A673 (cell line): ENCODE measurements around the gene TBXA2R. TPM values are rescaled to one million over a fixed set of nuclear protein-coding genes. Genes with fewer than 3 reads are reported as not detected.

Experiments
- BruUV-seq: library from RNA; stranded (reverse); fragments of 400-500 nt; replicated peaks from 2 replicates; lab custom pipeline; 2021; lab: Mats Ljungman, UMichigan
- CTCF ChIA-PET: fragments of 300-600 bp; sonication (Branson Sonifier 250); formaldehyde crosslinking; loops from one replicate; lab custom pipeline; 2022; ENCODE audit warnings: antibody characterized with exemption; lab: Charles Lee
- POLR2A ChIA-PET: fragments of 300-600 bp; sonication (Branson Sonifier 250); formaldehyde crosslinking; loops from one replicate; lab custom pipeline; 2022; ENCODE audit warnings: antibody characterized with exemption; ENCODE audit not compliant: low non-redundant PET; lab: Charles Lee
- DNase-seq: peaks from one replicate; pipeline ENCODE4 v3.0.0-alpha.2; 2015; ENCODE audit warnings: low spot score
- H3K27ac ChIP-seq: fragments of 200-600 bp; sonication (generic); 2 replicates; pipeline ENCODE4 v1.5.1; 2016; ENCODE audit warnings: mixed run types, low read depth, mild to moderate bottlenecking, mixed read lengths, antibody characterized with exemption, low read length; ENCODE audit not compliant: poor library complexity, severe bottlenecking
- H3K27me3 ChIP-seq: fragments of 200-600 bp; sonication (generic); replicated peaks from 2 replicates; pipeline ENCODE4 v1.6.1; 2017; ENCODE audit warnings: mixed run types, low read depth, mild to moderate bottlenecking, mixed read lengths, antibody characterized with exemption, low read length; ENCODE audit not compliant: insufficient read depth, poor library complexity
- H3K36me3 ChIP-seq: fragments of 200-600 bp; sonication (generic); 2 replicates; pipeline ENCODE4 v1.6.1; 2016; ENCODE audit warnings: mixed run types, mild to moderate bottlenecking, mixed read lengths, antibody characterized with exemption, low read length; ENCODE audit not compliant: insufficient read depth, poor library complexity, severe bottlenecking
- H3K4me1 ChIP-seq: fragments of 200-600 bp; sonication (generic); 2 replicates; pipeline ENCODE4 v1.6.1; 2017; ENCODE audit warnings: mixed run types, mild to moderate bottlenecking, mixed read lengths, antibody characterized with exemption, low read length; ENCODE audit not compliant: insufficient read depth, poor library complexity, severe bottlenecking
- H3K4me3 ChIP-seq: fragments of 200-600 bp; sonication (generic); 2 replicates; pipeline ENCODE4 v1.5.1; 2016; ENCODE audit warnings: low read depth, mixed run types, mild to moderate bottlenecking, mixed read lengths, low read length; ENCODE audit not compliant: poor library complexity, severe bottlenecking
- H3K9me3 ChIP-seq: fragments of 200-600 bp; sonication (generic); 2 replicates; pipeline ENCODE4 v1.6.1; 2016; ENCODE audit warnings: mixed run types, low read depth, mild to moderate bottlenecking, mixed read lengths, antibody characterized with exemption, low read length; ENCODE audit not compliant: poor library complexity, severe bottlenecking
- CTCF ChIP-seq: fragments of 300-800, 200-600 bp; sonication (generic); conservative IDR thresholded peaks from 2 replicates; pipeline ENCODE4 v1.5.1; 2017; ENCODE audit warnings: low read depth, mild to moderate bottlenecking, antibody characterized with exemption, low read length, moderate library complexity, mixed read lengths
- EZH2 ChIP-seq: fragments of 200-600 bp; sonication (generic); IDR thresholded peaks from 2 replicates; pipeline ENCODE4 v1.6.1; 2017; ENCODE audit warnings: borderline replicate concordance, low read depth, mild to moderate bottlenecking, mixed read lengths, antibody characterized with exemption, low read length; ENCODE audit not compliant: poor library complexity, severe bottlenecking
- intact Hi-C: fragments of 100-400 bp; cut with micrococcal nuclease; formaldehyde crosslinking; loops from one replicate; pipeline ENCODE4 v1.10.0; 2022; ENCODE audit not compliant: unreplicated experiment
- total RNA-seq: library from RNA; stranded (reverse); gene quantifications from 2 replicates; pipeline ENCODE4 v1.2.3, GENCODE V29; 2021

TBXA2R gene
- total RNA-seq, 1 experiment from 2014 or later = 0.56 TPM

DNA sequence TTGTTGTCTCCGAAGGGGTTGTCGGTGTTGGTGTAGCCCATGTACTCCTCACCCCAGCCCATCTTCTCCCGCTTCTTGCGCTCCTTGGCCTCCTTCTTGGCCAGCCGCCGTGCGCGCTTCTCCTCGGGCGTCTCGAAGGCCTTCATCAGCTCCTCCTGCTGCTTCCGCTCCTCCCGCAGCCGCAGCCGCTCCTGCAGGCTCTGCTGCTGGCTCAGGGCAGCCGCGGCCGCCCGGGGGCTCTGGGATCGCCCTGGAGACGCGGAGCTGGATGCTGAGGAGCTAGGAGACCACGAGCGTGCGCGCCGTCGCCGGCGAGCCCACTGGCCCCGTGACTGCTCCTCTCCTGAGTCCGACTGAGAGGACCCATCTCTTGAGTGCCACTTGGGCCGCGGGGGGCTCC, 17.0 kb upstream of the TBXA2R start:
- Histone ChIP-seq H3K36me3 (peaks cover 2% of the 10 kb centered on the region), H3K9me3 (no peaks in the 10 kb centered on the region), H3K4me3 (no peak overlapping the region), H3K27me3 (no peaks in the 10 kb centered on the region), H3K27ac (no peak overlapping the region), H3K4me1 (peaks cover 12% of the 10 kb centered on the region)
- intact Hi-C loops = no loop called here
- POLR2A ChIA-PET = no interaction called here
- CTCF ChIA-PET = no interaction called here
- DNase-seq = no peak
- no peak for TF ChIP-seq CTCF
- TF ChIP-seq EZH2 = no peak
- no TSS peak for BruUV-seq

GRCh38 chr19:3622224-3622623, 15.5 kb upstream of the TBXA2R start:
- DNase-seq = no peak
- H3K27ac ChIP-seq = no peak overlapping the region
- intact Hi-C loops = no loop called here
- CTCF ChIA-PET = no interaction called here
- no peaks in the 10 kb centered on the region for H3K9me3 ChIP-seq
- BruUV-seq = no TSS peak
- no peak overlapping the region for H3K4me3 ChIP-seq
- TF ChIP-seq EZH2 = no peak
- no peak for TF ChIP-seq CTCF
- POLR2A ChIA-PET = no interaction called here
- H3K36me3 ChIP-seq = peaks cover 2% of the 10 kb centered on the region
- H3K27me3 ChIP-seq = no peaks in the 10 kb centered on the region
- H3K4me1 ChIP-seq = peaks cover 10% of the 10 kb centered on the region

DNA sequence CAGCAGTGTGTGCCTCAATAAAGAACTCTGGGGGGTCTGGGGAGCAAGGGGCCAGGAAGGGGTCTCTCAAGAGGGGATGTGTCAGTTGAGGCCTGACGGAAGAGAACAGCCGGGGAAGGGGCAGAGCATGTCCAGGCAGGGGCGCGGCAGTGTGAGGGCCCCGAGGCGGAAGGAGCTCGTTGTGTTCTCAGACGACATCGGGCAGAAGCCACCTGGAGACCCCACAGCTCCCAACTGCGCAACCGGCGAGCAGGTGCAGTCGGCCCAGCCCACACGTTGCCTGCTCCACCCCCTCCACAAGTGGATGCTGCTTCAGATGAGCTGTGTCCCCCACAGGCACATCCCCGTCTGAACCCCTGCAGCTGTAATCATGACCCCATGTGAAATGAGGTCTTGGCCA, 15.0 kb upstream of the TBXA2R start:
- Histone ChIP-seq H3K27ac (no peak overlapping the region), H3K27me3 (no peaks in the 10 kb centered on the region), H3K4me1 (peaks cover 9% of the 10 kb centered on the region), H3K36me3 (peaks cover 2% of the 10 kb centered on the region), H3K4me3 (no peak overlapping the region), H3K9me3 (no peaks in the 10 kb centered on the region)
- CTCF ChIA-PET = no interaction called here
- BruUV-seq = no TSS peak
- POLR2A ChIA-PET = no interaction called here
- no peak for DNase-seq
- TF ChIP-seq CTCF (no peak), EZH2 (no peak)
- intact Hi-C loops = no loop called here
